T-helper 1 cell treated with Interleukin-12 subunit alpha and Interleukin-12 subunit beta and Interleukin-4 antibody, amounts not matched to agents 30 ng/mL and 1 ng/mL, for 36 hours (primary cell): Measurements from ENCODE around the gene ABTB2. TPM values are rescaled to one million over a fixed set of nuclear protein-coding genes. Genes with fewer than 3 reads are reported as not detected.

ENCODE experiments used
- intact Hi-C: fragments of 100-400 bp; cut with micrococcal nuclease; formaldehyde crosslinking; loops from one replicate; pipeline ENCODE4 v1.15.1; 2024
- total RNA-seq: library from RNA; stranded (reverse); gene quantifications from 2 replicates; pipeline ENCODE4 v1.2.3, GENCODE V29; 2022

Gene ABTB2
- total RNA-seq, 1 donor from 2014 or later = 8.3 TPM

GRCh38 chr11:34317036-34317360 lies 40.8 kb downstream of the ABTB2 start:
- intact Hi-C loops = no loop called here

GRCh38 chr11:34316347-34317035 lies 41.3 kb downstream of the ABTB2 start:
- intact Hi-C loops = no loop called here

- intact Hi-C loops = no loop called here
Observed at GRCh38 chr11:34315394-34315793, 42.4 kb downstream of the ABTB2 start.

GRCh38 chr11:34314936-34315335 lies 42.9 kb downstream of the ABTB2 start:
- intact Hi-C loops = no loop called here

- intact Hi-C loops = no loop called here
Observed at GRCh38 chr11:34314176-34314575, 43.6 kb downstream of the ABTB2 start.

GRCh38 chr11:34313099-34313517 lies 44.7 kb downstream of the ABTB2 start:
- intact Hi-C loops = loop anchor here (1.0 to 2.0 kb wide), 2 partner anchors 45 to 64 kb away; partner anchors contain the start of gene ABTB2

- intact Hi-C loops = no loop called here
Observed at GRCh38 chr11:34311126-34311525, 46.7 kb downstream of the ABTB2 start.

- intact Hi-C loops = no loop called here
Observed at GRCh38 chr11:34309965-34310364, 47.8 kb downstream of the ABTB2 start.

GRCh38 chr11:34308913-34309585 lies 48.8 kb downstream of the ABTB2 start:
- intact Hi-C loops = no loop called here

GRCh38 chr11:34308049-34308912 lies 49.5 kb downstream of the ABTB2 start:
- intact Hi-C loops = no loop called here

- intact Hi-C loops = no loop called here
Observed at GRCh38 chr11:34305780-34306179, 52.0 kb downstream of the ABTB2 start.

- intact Hi-C loops = no loop called here
Observed at GRCh38 chr11:34305193-34305592, 52.6 kb downstream of the ABTB2 start.

GRCh38 chr11:34303028-34303570 lies 54.7 kb downstream of the ABTB2 start:
- intact Hi-C loops = no loop called here

- intact Hi-C loops = no loop called here
Observed at GRCh38 chr11:34302046-34302921, 55.5 kb downstream of the ABTB2 start.

- intact Hi-C loops = no loop called here
Observed at GRCh38 chr11:34300926-34301295, 56.9 kb downstream of the ABTB2 start.

GRCh38 chr11:34300026-34300925 lies 57.5 kb downstream of the ABTB2 start:
- intact Hi-C loops = no loop called here

GRCh38 chr11:34299284-34299972 lies 58.4 kb downstream of the ABTB2 start:
- intact Hi-C loops = no loop called here

GRCh38 chr11:34298871-34299270 lies 58.9 kb downstream of the ABTB2 start:
- intact Hi-C loops = no loop called here

- intact Hi-C loops = no loop called here
Observed at GRCh38 chr11:34296412-34296811, 61.4 kb downstream of the ABTB2 start.
